ENCODE results near the gene CLGN. TPM values are rescaled to one million over a fixed set of nuclear protein-coding genes. Genes with fewer than 3 reads are reported as not detected.
A peak's percentile ranks its signal among the peaks of the same experiment; 100 is the strongest.

CLGN gene
- total and polyA plus RNA-seq, 2 of the 13 experiments (the other 11 are each of a cell fraction or from before 2014, with no cell fraction given) = 7.2 to 17.0 TPM

DNA sequence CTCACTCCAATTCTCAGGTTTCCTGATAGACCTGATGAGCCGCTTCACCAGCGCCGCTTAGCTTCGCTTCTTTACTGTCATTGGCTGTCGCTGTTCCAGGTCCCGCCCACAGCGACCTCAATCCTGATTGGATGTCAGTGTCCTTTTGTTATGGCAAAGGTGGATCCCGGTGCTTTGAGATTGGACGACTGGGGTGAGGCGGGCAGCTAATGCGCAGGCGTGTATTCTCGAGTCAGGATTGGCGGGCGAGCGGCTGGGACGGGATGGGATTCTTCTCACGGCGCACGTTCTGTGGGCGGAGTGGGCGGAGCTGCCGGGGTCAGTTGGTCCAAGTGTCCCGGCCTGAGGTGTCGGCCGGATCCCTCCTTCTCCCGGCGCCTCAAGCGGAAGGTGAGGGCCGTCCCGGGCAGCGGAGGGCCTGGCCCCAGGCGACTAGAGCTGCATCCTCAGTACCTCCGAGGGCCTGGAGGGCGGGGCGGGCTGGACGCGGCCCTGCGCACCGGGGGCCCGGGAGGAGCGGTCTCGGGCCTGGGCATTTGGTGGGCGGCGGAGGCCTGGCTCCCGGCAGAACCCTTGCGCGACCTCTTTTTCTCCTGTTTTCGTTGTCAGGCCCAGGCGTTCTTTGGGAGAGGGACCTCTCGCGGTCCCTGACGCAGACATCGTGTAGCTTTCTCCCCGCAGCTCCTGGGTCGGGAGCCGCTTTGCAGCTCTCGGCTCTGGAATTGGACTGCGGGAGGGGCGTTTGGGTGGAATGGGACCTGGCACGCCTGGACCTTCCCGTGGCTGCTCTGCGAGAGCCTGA, 53.9 kb downstream of the CLGN start, which contains the start of gene SCOC (continued):
- TF ChIP-seq GLI4 (CRISPR knock-in tag; IDR thresholded peaks at IDR 0.05; ENCODE audit: borderline replicate concordance) (peak; percentile 64; the same call in 1 of the 2 replicates), ZHX1 (CRISPR knock-in tag; IDR thresholded peaks at IDR 0.05; ENCODE audit: low read depth) (no peak), GZF1 (CRISPR knock-in tag; IDR thresholded peaks at IDR 0.05) (no peak; the same call in 1 of the 2 replicates), ZNF510 (CRISPR knock-in tag; IDR thresholded peaks at IDR 0.05; ENCODE audit: low read depth) (peak; percentile 80; the same call in 1 of the 2 replicates), PAXIP1 (CRISPR knock-in tag; conservative IDR thresholded peaks at IDR 0.05) (peak; percentile 47), HMGXB3 (CRISPR knock-in tag; IDR thresholded peaks at IDR 0.05; ENCODE audit: borderline replicate concordance) (peak; percentile 67), PHB2 (IDR thresholded peaks at IDR 0.05; ENCODE audit: partially characterized antibody) (no peak)
- TF ChIP-seq, protein P1, sequence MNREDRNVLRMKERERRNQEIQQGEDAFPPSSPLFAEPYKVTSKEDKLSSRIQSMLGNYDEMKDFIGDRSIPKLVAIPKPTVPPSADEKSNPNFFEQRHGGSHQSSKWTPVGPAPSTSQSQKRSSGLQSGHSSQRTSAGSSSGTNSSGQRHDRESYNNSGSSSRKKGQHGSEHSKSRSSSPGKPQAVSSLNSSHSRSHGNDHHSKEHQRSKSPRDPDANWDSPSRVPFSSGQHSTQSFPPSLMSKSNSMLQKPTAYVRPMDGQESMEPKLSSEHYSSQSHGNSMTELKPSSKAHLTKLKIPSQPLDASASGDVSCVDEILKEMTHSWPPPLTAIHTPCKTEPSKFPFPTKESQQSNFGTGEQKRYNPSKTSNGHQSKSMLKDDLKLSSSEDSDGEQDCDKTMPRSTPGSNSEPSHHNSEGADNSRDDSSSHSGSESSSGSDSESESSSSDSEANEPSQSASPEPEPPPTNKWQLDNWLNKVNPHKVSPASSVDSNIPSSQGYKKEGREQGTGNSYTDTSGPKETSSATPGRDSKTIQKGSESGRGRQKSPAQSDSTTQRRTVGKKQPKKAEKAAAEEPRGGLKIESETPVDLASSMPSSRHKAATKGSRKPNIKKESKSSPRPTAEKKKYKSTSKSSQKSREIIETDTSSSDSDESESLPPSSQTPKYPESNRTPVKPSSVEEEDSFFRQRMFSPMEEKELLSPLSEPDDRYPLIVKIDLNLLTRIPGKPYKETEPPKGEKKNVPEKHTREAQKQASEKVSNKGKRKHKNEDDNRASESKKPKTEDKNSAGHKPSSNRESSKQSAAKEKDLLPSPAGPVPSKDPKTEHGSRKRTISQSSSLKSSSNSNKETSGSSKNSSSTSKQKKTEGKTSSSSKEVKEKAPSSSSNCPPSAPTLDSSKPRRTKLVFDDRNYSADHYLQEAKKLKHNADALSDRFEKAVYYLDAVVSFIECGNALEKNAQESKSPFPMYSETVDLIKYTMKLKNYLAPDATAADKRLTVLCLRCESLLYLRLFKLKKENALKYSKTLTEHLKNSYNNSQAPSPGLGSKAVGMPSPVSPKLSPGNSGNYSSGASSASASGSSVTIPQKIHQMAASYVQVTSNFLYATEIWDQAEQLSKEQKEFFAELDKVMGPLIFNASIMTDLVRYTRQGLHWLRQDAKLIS (CRISPR knock-in tag; IDR thresholded peaks at IDR 0.05) = 0 out of 2 replicates have a peak, but pooled peaks have one; percentile 20
- TF ChIP-seq, protein P2, sequence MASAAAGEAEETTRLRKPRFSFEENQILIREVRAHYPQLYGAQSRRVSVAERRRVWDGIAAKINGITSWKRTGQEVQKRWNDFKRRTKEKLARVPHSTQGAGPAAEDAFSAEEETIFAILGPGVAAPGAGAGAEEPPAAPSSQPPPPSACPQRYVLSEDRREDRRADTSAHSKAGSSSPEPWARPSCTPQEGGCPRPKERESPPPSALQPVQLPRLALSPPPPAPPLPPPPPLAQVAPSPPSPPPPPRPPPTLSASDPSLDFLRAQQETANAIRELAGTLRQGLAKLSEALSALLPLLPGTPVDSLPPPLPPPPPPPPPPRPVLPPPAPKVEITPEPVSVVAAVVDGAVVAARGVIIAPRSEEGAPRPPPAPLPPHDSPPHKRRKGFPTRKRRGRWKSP (CRISPR knock-in tag; IDR thresholded peaks at IDR 0.05) = peak; percentile 75
